CD4-positive, alpha-beta T cell treated with Interleukin-4 for 4 hours (primary cell): ENCODE results near the gene KLK14.

ENCODE experiments used
- DNase-seq: peaks from one replicate; pipeline ENCODE4 v3.0.0-alpha.2; 2020

The KLK14 gene

GRCh38 chr19:51082611-51083010, at the start of gene KLK14:
KLK14 (minus strand) TSS chr19:51082887; CDS start chr19:51082614, 273 bp downstream.
- no peak for DNase-seq

GRCh38 chr19:51131780-51132680, 49.3 kb upstream of the KLK14 start:
- DNase-seq: peak; percentile 41

- DNase-seq: no peak
Observed at GRCh38 chr19:51129716-51130115, 47.0 kb upstream of the KLK14 start.

DNA sequence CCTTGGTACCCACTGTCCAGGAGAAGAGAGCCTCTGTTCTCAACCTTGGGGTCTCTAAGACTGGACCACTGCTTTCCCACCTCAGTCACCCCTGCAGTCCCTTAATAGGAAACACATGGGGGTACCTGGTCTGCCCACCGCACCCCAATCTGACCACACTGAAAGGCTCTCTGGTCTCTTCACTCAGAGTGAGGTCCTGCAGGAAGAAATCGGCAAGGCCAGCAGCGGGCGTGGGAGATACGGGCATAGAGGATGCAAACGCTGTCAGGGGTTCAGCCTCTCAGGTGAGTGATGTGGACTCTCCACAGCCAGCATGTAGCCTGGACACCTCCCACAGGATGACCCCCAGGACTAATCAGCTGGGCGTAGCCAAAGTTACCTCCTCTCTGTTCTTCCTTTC, 45.5 kb upstream of the KLK14 start:
- DNase-seq: no peak

DNA sequence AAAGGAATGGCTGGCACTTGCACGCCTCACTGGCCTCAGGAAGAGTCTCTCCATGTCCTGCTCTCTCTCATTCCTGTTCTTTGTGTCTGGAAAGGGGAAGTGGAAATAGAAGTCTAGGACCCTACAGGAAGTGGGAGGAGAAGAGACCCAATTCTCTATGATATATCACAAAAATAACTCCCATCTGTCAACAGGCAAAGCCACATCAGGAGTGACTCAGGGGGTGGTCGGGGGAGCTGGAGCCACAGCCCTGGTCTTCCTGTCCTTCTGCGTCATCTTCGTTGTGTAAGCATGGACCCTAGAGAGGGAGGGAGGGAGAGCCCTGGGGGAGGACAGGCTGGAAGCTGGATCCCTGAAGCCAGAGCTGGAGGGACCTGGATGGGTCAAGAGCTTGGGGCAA, 45.1 kb upstream of the KLK14 start:
- DNase-seq: peak; percentile 35

DNA sequence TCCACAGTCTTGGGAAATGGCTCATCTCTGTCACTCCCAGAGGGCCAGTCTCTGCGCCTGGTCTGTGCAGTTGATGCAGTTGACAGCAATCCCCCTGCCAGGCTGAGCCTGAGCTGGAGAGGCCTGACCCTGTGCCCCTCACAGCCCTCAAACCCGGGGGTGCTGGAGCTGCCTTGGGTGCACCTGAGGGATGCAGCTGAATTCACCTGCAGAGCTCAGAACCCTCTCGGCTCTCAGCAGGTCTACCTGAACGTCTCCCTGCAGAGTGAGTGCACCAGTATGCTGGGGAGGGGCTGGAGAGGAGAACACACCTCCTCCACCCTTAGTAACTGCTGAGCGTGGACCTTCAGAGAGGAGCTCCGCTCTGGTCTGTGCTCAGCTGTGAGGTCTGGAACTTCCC, 44.3 kb upstream of the KLK14 start:
- DNase-seq: no peak

DNA sequence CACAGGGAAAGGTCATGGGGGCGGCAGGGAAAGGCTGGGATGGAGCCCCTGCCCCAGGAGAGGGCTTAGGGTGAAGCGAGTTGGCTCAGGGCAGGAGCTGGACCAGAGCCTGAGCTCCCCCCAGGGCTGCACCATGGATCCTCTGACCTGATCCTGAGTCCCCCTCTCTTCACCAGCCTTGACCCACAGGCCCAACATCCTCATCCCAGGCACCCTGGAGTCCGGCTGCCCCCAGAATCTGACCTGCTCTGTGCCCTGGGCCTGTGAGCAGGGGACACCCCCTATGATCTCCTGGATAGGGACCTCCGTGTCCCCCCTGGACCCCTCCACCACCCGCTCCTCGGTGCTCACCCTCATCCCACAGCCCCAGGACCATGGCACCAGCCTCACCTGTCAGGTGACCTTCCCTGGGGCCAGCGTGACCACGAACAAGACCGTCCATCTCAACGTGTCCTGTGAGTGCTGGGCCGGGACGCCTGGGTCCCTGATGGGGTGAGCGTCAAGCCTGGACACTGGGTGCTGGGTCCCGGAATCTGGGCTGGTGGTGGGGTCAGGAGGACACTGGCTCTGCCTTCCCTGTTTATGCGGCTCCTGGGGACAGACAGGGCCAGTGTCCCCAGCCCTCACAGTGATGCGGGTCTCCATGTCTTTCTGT, 42.9 kb upstream of the KLK14 start:
- no peak for DNase-seq

- DNase-seq: no peak
Observed at GRCh38 chr19:51124729-51125128, 42.0 kb upstream of the KLK14 start, which contains the start of gene SIGLEC9. SIGLEC9 (plus strand) TSS chr19:51124906; CDS start chr19:51124975, 69 bp downstream.

- no peak for DNase-seq
Observed at GRCh38 chr19:51124216-51124615, 41.5 kb upstream of the KLK14 start.

DNA sequence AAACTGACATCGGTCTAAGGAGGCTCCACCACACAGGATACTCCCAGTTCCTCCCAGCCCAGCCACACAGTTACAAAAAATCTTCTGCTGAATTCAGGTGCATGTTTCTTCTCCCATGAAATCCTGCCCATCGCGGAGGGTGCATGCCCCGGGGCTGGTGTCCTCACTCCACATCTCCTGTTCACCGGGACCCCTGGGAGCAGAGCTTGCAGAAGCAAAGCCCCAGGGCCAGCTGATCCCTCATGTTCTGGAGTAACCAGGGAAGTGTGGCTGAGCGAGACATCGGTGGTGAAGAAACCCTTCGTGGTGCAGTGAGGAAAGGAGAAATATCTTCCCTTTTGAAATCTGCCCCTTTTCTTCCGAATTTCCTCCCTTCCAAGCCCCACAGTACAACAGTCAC, 41.1 kb upstream of the KLK14 start:
- no peak for DNase-seq

DNA sequence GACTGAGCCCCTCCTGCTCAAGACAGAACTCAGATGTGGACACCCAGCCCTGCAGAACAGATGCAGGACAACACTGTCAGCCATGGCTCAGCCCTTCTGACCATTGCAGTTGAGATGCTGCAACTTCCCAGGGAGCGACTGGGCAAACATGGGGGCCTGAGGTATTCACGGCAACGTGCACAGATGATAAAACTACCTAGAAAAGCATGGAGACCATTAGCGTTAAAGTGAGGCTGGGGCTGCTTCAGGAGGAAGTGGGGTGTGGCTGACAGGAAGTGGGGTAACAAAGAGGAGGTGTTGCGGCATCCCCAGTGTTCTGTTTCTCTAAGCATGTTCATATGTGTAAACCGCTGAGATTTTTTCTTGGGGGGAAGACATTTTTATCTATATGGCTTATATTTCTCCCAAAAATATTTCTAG, 40.7 kb upstream of the KLK14 start:
- DNase-seq: peak; percentile 68

- DNase-seq: no peak
Observed at GRCh38 chr19:51122112-51122981, 39.7 kb upstream of the KLK14 start.

DNA sequence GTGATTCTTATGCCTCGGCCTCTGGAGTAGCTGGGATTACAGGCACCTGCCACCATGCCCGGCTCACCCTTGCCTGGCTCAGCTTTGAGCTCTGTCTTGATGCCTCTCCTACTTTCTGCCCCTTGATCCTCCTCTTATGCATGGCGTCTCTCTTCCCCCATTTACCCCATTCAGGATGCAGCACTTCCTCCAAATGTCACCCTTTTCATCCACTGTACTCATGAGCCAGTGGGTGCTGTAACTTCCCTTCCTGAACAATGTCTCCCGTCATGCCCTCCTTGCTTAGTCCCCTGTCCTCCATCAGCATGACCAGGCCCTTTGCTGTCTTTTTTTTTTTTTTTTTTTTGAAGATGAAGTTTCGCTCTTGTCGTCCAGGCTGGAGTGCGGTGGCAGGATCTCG, 38.6 kb upstream of the KLK14 start:
- no peak for DNase-seq

- DNase-seq: no peak
Observed at GRCh38 chr19:51120160-51120559, 37.5 kb upstream of the KLK14 start.

DNA sequence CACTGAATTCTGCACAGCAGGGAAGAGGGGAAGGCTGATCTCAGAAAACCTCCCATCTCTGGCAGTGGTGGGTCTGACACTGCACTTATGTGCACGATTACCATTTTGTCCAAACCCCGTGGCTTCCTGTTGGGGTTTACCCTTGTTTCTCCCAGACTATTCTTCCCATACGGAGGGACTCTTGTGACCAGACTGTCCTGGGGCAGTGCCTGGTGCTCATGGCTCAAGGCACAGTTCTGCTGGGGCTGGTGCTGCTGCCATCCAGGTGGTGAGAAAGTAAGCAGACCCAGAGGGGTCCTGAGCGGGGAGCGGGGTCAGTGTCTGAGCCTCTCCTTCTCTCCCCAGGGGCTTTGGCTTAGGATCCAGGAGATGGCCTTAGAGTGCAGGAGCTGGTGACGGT, 36.9 kb upstream of the KLK14 start:
- no peak for DNase-seq

DNA sequence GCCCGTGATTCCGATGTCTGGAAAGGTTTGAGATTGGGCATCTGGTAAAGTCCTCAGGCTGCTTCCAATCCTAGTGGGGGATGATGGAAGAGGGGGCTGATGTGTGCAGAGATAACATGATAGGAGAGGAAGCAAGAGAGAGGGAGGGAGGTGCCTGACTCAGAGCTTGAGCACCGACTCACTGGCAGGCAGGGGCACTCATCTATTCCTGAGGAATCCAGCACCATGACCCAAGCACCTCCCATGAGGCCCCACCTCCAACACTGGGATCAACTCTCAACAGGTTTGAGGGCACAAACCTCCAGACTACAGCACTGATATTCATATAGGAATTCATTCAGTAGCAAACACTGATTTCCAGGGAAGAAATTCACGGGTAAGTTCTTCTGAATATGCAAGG, 36.4 kb upstream of the KLK14 start:
- no peak for DNase-seq

- DNase-seq: peak; percentile 40
Observed at GRCh38 chr19:51116736-51117286, 34.1 kb upstream of the KLK14 start.

GRCh38 chr19:51114087-51114729, 31.5 kb upstream of the KLK14 start:
- DNase-seq: no peak

DNA sequence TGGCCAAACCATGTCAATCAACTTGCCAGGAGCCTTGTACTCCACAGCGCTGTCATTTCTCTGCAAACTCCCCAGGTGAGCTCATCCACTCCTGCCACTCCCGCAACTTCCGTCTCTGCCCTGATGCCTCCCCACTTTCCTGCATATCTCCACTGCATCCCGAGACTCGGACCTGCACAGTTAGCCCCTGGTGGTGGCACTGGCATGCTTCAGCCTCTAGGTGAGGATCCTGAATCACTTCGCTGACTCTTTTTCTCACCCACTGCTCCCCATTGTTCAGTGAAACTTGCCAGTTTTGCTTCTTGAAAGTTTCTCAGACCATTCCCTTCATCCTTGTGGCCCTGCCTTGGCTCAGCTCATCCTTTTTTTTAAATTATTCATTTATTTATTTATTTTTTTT, 28.9 kb upstream of the KLK14 start:
- no peak for DNase-seq

DNA sequence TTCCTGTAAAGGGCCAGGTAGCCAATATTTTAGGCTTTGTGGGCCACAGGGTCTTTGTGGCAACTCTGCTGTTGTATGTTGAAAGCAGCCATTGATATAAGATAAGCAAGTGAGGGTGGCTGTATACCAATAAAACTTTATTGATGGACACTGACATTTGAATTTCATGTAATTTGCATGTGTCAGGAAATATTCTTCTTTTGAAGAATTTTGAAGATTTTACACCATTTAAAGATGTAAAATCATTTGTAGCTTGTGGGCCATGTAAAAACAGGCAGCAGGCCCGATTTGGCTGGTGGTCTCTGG, 27.9 kb upstream of the KLK14 start:
- no peak for DNase-seq

DNA sequence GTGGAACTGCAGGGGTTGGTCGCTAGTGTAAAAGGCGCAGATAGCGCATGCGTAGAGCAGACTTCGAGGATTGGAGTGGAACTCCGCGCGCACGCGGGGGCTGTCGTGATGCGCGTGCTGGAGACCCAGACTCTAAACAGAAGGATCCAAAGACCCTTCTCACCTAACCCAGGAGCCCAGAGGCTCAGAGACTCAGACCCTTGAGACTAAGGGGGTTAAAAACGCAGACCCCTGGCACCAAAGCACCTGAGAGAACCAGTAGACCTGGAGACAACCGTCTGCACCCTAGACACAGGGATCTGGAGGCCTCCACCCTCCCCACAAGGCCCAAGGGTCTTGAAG, 26.1 kb upstream of the KLK14 start:
- no peak for DNase-seq

DNA sequence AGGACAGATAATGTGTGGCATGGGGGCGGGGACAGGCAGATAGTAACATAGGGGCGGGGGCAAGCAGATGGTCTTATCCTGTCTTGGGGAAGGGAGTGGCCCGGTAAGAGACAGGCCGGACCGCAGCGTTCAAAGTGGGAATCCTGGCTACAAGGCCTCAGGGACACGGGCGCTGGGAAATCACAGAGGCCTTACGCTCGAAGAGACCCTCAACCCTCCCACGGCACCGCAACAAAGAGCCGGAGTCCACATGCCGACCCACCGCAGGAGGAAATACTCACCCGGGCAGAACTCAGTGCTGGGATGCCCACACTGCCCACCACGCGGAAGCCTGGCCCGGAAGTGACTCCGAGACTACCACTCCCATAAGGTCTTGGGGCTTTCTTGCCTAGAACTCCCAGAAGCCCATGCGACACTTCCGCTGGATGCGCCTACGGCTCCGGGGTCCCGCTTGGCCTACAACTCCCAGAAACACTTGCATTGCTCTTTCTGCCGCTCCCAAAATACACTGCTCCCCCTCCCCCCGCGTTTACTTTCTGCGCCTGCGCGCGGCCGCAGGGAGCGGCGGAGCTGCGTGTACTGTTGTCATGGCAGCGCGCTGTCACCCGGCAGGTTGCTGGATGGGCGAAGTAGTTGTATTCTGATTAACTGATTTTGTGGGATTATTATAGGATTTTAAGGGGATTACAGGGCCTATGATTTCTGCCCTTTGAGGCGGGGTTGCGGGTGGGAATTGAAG, 25.5 kb upstream of the KLK14 start, which contains the start of gene CTU1:
Gene CTU1 (minus strand): TSS at position 344 of the 739 bp plus-strand sequence. CDS start 3,840 bp downstream, outside the sequence.
- peak; percentile 99 for DNase-seq
